GM18526 (cell line): Measurements from ENCODE around the gene ITIH1.

ENCODE experiments used
- POLR2A ChIP-seq: IDR thresholded peaks from 3 replicates; pipeline ENCODE4 v1.6.1; 2011; ENCODE audit not compliant: insufficient read length; ENCODE audit errors: extremely low read depth

ITIH1 gene

GRCh38 chr3:52793702-52794611 lies 16.6 kb downstream of the ITIH1 start:
- no peak for TF ChIP-seq POLR2A

- no peak for TF ChIP-seq POLR2A
Observed at GRCh38 chr3:52794612-52795099, 17.3 kb downstream of the ITIH1 start, which contains the start of gene ITIH3. TSS of gene ITIH3 (plus strand) at chr3:52794796. CDS start at chr3:52794804, 8 bp downstream.

GRCh38 chr3:52795298-52795900 lies 18.0 kb downstream of the ITIH1 start:
- TF ChIP-seq POLR2A, result no peak

- TF ChIP-seq POLR2A, result no peak
Observed at GRCh38 chr3:52796411-52796810, 19.0 kb downstream of the ITIH1 start.

- TF ChIP-seq POLR2A, result no peak
Observed at GRCh38 chr3:52798376-52798977, 21.1 kb downstream of the ITIH1 start.

- no peak for TF ChIP-seq POLR2A
Observed at GRCh38 chr3:52798978-52799476, 21.6 kb downstream of the ITIH1 start.

GRCh38 chr3:52800079-52800478 lies 22.7 kb downstream of the ITIH1 start:
- no peak for TF ChIP-seq POLR2A

GRCh38 chr3:52801839-52802238 lies 24.4 kb downstream of the ITIH1 start:
- TF ChIP-seq POLR2A, result no peak

GRCh38 chr3:52805270-52806039 lies 28.1 kb downstream of the ITIH1 start:
- TF ChIP-seq POLR2A, result no peak

- TF ChIP-seq POLR2A, result no peak
Observed at GRCh38 chr3:52809149-52809548, 31.8 kb downstream of the ITIH1 start.

GRCh38 chr3:52809662-52810377 lies 32.4 kb downstream of the ITIH1 start:
- no peak for TF ChIP-seq POLR2A

- no peak for TF ChIP-seq POLR2A
Observed at GRCh38 chr3:52810923-52811322, 33.5 kb downstream of the ITIH1 start.

- no peak for TF ChIP-seq POLR2A
Observed at GRCh38 chr3:52811452-52812011, 34.1 kb downstream of the ITIH1 start.

GRCh38 chr3:52813810-52814209 lies 36.4 kb downstream of the ITIH1 start:
- TF ChIP-seq POLR2A, result no peak
